GM23338 (cell line): ENCODE measurements around the gene TMEM247. TPM values are rescaled to one million over a fixed set of nuclear protein-coding genes. Genes with fewer than 3 reads are reported as not detected.

Experiments used
- ATAC-seq: fragments of 200-7000 bp; cut with Tn5 transposase; 3 replicates; pipeline ENCODE4 v1.9.1; 2020
- DNase-seq: peaks from one replicate; pipeline ENCODE4 v3.0.0-alpha.2; 2015; ENCODE audit warnings: low spot score
- H2AFZ ChIP-seq: fragments of 200-600 bp; sonication (generic); 2 replicates; pipeline ENCODE4 v1.8.0; 2016; ENCODE audit warnings: antibody characterized with exemption, mild to moderate bottlenecking, moderate library complexity
- H3F3A ChIP-seq: fragments of 200-600 bp; sonication (generic); replicated peaks from 2 replicates; pipeline ENCODE4 v1.8.0; 2017; ENCODE audit warnings: antibody characterized with exemption, mixed run types, low read depth
- H3K27ac ChIP-seq: fragments of 200-600 bp; sonication (generic); 2 replicates; pipeline ENCODE4 v1.6.1; 2016; ENCODE audit warnings: low read depth
- H3K27me3 ChIP-seq: fragments of 200-600 bp; sonication (generic); 2 replicates; pipeline ENCODE4 v1.8.0; 2016; ENCODE audit warnings: mild to moderate bottlenecking, mixed run types, moderate library complexity; ENCODE audit not compliant: insufficient read depth
- H3K36me3 ChIP-seq: fragments of 200-600 bp; sonication (generic); 2 replicates; pipeline ENCODE4 v1.8.0; 2016; ENCODE audit warnings: mild to moderate bottlenecking; ENCODE audit not compliant: insufficient read depth
- H3K4me1 ChIP-seq: fragments of 200-600 bp; sonication (generic); 2 replicates; pipeline ENCODE4 v1.8.0; 2016; ENCODE audit warnings: mild to moderate bottlenecking, moderate library complexity; ENCODE audit not compliant: insufficient read depth
- H3K4me2 ChIP-seq: fragments of 200-600 bp; sonication (generic); 2 replicates; pipeline ENCODE4 v1.7.1; 2017; ENCODE audit warnings: mixed run types
- H3K4me3 ChIP-seq: fragments of 200-600 bp; sonication (generic); 2 replicates; pipeline ENCODE4 v1.6.1; 2016; ENCODE audit warnings: mixed run types
- H3K79me2 ChIP-seq: fragments of 200-600 bp; sonication (generic); replicated peaks from 2 replicates; pipeline ENCODE4 v1.8.0; 2017; ENCODE audit warnings: mild to moderate bottlenecking; ENCODE audit not compliant: insufficient read depth
- H3K9me2 ChIP-seq: fragments of 200-600 bp; sonication (generic); 2 replicates; pipeline ENCODE4 v1.8.0; 2017; ENCODE audit not compliant: insufficient read depth
- H4K20me1 ChIP-seq: fragments of 200-600 bp; sonication (generic); replicated peaks from 2 replicates; pipeline ENCODE4 v1.8.0; 2017; ENCODE audit warnings: mild to moderate bottlenecking; ENCODE audit not compliant: insufficient read depth
- H3K27ac Mint-ChIP-seq: 2 replicates; pipeline ENCODE4 v1.8.0; 2020; ENCODE audit warnings: inconsistent platforms, mild to moderate bottlenecking, moderate library complexity, mixed read lengths
- H3K27me3 Mint-ChIP-seq: 3 replicates; pipeline ENCODE4 v1.8.0; 2022; ENCODE audit warnings: low read depth, mild to moderate bottlenecking, moderate library complexity, mixed read lengths, inconsistent platforms; ENCODE audit not compliant: insufficient read depth, poor library complexity
- H3K36me3 Mint-ChIP-seq: 3 replicates; pipeline ENCODE4 v1.8.0; 2021; ENCODE audit warnings: low read depth, mild to moderate bottlenecking, inconsistent platforms, moderate library complexity, mixed read lengths
- H3K4me1 Mint-ChIP-seq: 3 replicates; pipeline ENCODE4 v1.8.0; 2020; ENCODE audit warnings: mild to moderate bottlenecking, inconsistent platforms, mixed read lengths
- H3K4me3 Mint-ChIP-seq: 3 replicates; pipeline ENCODE4 v1.8.0; 2021; ENCODE audit warnings: moderate library complexity, mild to moderate bottlenecking, inconsistent platforms, mixed read lengths
- H3K9me3 Mint-ChIP-seq: 3 replicates; pipeline ENCODE4 v1.8.0; 2020; ENCODE audit warnings: moderate library complexity, mild to moderate bottlenecking, inconsistent platforms, mixed read lengths
- CREB1 ChIP-seq: fragments of 250-450 bp; sonication (Bioruptor Pico); IDR thresholded peaks from 2 replicates; pipeline ENCODE4 v1.5.0; 2020; ENCODE audit warnings: low read depth, mild to moderate bottlenecking, moderate library complexity
- CTCF ChIP-seq, 2 experiments: fragments of 200-600 bp in 1 of 2; sonication (generic) in 1 of 2; conservative IDR thresholded peaks; 2 replicates each; pipeline versions ENCODE4 v1.5.1 to v1.6.1; 2016 to 2017; ENCODE audit warnings: antibody characterized with exemption in 2 of 2, low read depth in 2 of 2, mild to moderate bottlenecking in 2 of 2, moderate library complexity in 1 of 2
- ETS1 ChIP-seq: IDR thresholded peaks from 2 replicates; pipeline ENCODE4 v1.6.1; 2016; ENCODE audit warnings: antibody characterized with exemption
- EZH2 ChIP-seq: fragments of 200-600 bp; sonication (generic); IDR thresholded peaks from one replicate; pipeline ENCODE4 v1.8.0; 2017; ENCODE audit warnings: antibody characterized with exemption, mild to moderate bottlenecking, low read depth; ENCODE audit not compliant: unreplicated experiment
- EZH2phosphoT487 ChIP-seq: fragments of 200-600 bp; sonication (generic); IDR thresholded peaks from one replicate; pipeline ENCODE4 v1.8.1; 2018; ENCODE audit warnings: antibody characterized with exemption; ENCODE audit not compliant: unreplicated experiment
- JUNB ChIP-seq: IDR thresholded peaks from one replicate; pipeline ENCODE4 v1.6.1; 2016; ENCODE audit warnings: antibody characterized with exemption; ENCODE audit not compliant: unreplicated experiment
- NANOG ChIP-seq: IDR thresholded peaks from 2 replicates; pipeline ENCODE4 v1.6.1; 2016; ENCODE audit warnings: antibody characterized with exemption, borderline replicate concordance
- POLR2AphosphoS5 ChIP-seq: IDR thresholded peaks from 2 replicates; pipeline ENCODE4 v1.6.1; 2016; ENCODE audit warnings: antibody characterized with exemption, low read depth
- REST ChIP-seq: IDR thresholded peaks from one replicate; pipeline ENCODE4 v1.6.1; 2018; ENCODE audit warnings: antibody characterized with exemption; ENCODE audit not compliant: unreplicated experiment
- STAT1 ChIP-seq: IDR thresholded peaks from one replicate; pipeline ENCODE4 v1.6.1; 2016; ENCODE audit warnings: antibody characterized with exemption; ENCODE audit not compliant: unreplicated experiment
- ZNF114 ChIP-seq: fragments of 250-450 bp; sonication (Bioruptor Pico); IDR thresholded peaks from 2 replicates; pipeline ENCODE4 v1.5.0; 2020; ENCODE audit warnings: mild to moderate bottlenecking, moderate library complexity
- ZNF331 ChIP-seq: fragments of 250-450 bp; sonication (Bioruptor Pico); IDR thresholded peaks from 2 replicates; pipeline ENCODE4 v1.5.0; 2020; ENCODE audit warnings: low read depth, mild to moderate bottlenecking, moderate library complexity
- ZNF462 ChIP-seq: fragments of 250-450 bp; sonication (Bioruptor Pico); IDR thresholded peaks from 2 replicates; pipeline ENCODE4 v1.5.0; 2020; ENCODE audit warnings: mild to moderate bottlenecking, moderate library complexity
- polyA plus RNA-seq: library from polyadenylated mRNA; unstranded; fragments of >200 nt; fragmentation: Nextera tagmentation; extraction: Ambion mirVana; gene quantifications from 2 replicates; pipeline ENCODE4 v1.2.1, GENCODE V29; 2016
- total RNA-seq: library from RNA; depleted of rRNA; stranded (reverse); fragments of >200 nt; shearing (Covaris generic); gene quantifications from 2 replicates; pipeline ENCODE4 v1.2.3, GENCODE V29; 2014

TMEM247 gene
- total and polyA plus RNA-seq, 2 experiments from 2014 or later = not detected

- H3K27ac Mint-ChIP-seq = no peak overlapping the region
- ATAC-seq (no peak), DNase-seq (no peak)
- no peak overlapping the region for H3K27ac ChIP-seq
- 0 out of 2 replicates have a peak, but pooled peaks cover 10% of the 10 kb centered on the region for H3K9me2 ChIP-seq
- no peaks in the 10 kb centered on the region for H3F3A ChIP-seq
- no peak overlapping the region for H3K4me3 Mint-ChIP-seq
- no peaks in the 10 kb centered on the region for H3K27me3 ChIP-seq
- H3K4me2 ChIP-seq = no peak overlapping the region
- no peaks in the 10 kb centered on the region for H3K36me3 ChIP-seq
- no peaks in the 10 kb centered on the region; the same call in 1 of the 2 replicates for H4K20me1 ChIP-seq
- peaks cover 10% of the 10 kb centered on the region for H3K4me1 Mint-ChIP-seq
- TF ChIP-seq ZNF114 (CRISPR knock-in tag) (no peak), CREB1 (no peak), POLR2AphosphoS5 (no peak), JUNB (no peak), EZH2 (no peak), ETS1 (no peak), STAT1 (no peak), REST (no peak), CTCF (conservative IDR thresholded peaks at IDR 0.05; ENCODE audit: low read depth in 2 of 2) (no peak), ZNF462 (CRISPR knock-in tag) (no peak), EZH2phosphoT487 (no peak), NANOG (no peak), ZNF331 (CRISPR knock-in tag) (no peak)
- no peaks in the 10 kb centered on the region for H3K79me2 ChIP-seq
- H3K9me3 Mint-ChIP-seq = peaks cover 3% of the 10 kb centered on the region; the same call in 2 of the 3 replicates
- no peak overlapping the region for H3K4me3 ChIP-seq
- 0 out of 2 replicates have a peak, but pooled peaks cover 3% of the 10 kb centered on the region for H3K4me1 ChIP-seq
- H2AFZ ChIP-seq = no peak overlapping the region
- no peaks in the 10 kb centered on the region for H3K27me3 Mint-ChIP-seq
- H3K36me3 Mint-ChIP-seq = no peaks in the 10 kb centered on the region
These were observed 31.3 kb downstream of the TMEM247 start for GRCh38 chr2:46510598-46511177.
